GM10248 (cell line): ENCODE measurements around the gene CFAP299.
"Not testable (repeated sequence)": the region's sequence is repeated elsewhere in the genome, so short reads cannot be mapped to it uniquely, and the experiment has no call there.

ENCODE experiments used
- CTCF ChIA-PET: fragments of 300-600 bp; sonication (Branson Sonifier 250); formaldehyde crosslinking; extraction: SDS; loops from one replicate; lab custom pipeline; 2021; ENCODE audit warnings: antibody characterized with exemption; lab: Yijun Ruan, JAX
- POLR2A ChIA-PET: fragments of 350-650 bp; sonication (Branson Sonifier 250); formaldehyde crosslinking; extraction: SDS; loops from one replicate; lab custom pipeline; 2020; ENCODE audit warnings: antibody characterized with exemption; lab: Yijun Ruan, JAX
- DNase-seq: peaks from one replicate; pipeline ENCODE4 v3.0.0; 2012; ENCODE audit errors: extremely low spot score
- CTCF ChIP-seq: IDR thresholded peaks from 2 replicates; pipeline ENCODE4 v1.5.1; 2012; ENCODE audit warnings: mild to moderate bottlenecking, low read depth; ENCODE audit errors: extremely low read depth, missing control alignments, control extremely low read depth

Gene CFAP299

GRCh38 chr4:80335554-80336358 lies at the start of gene CFAP299:
CFAP299 (plus strand) TSS chr4:80335730.
- CTCF ChIA-PET = no interaction called here
- peak; percentile 73 for DNase-seq
- peak; percentile 27 for TF ChIP-seq CTCF
- POLR2A ChIA-PET = no interaction called here

GRCh38 chr4:80286451-80286850 lies 49.1 kb upstream of the CFAP299 start:
- TF ChIP-seq CTCF = no peak
- DNase-seq = no peak
- CTCF ChIA-PET = interaction anchor here (1.6 kb wide), 1 partner anchor 10 kb away, joined by 5 read pairs; no protein-coding TSS in a partner anchor
- POLR2A ChIA-PET = no interaction called here

GRCh38 chr4:80290665-80291064 lies 44.9 kb upstream of the CFAP299 start:
- POLR2A ChIA-PET, CTCF ChIA-PET, DNase-seq: not testable (repeated sequence)

GRCh38 chr4:80294206-80294605 lies 41.3 kb upstream of the CFAP299 start:
- POLR2A ChIA-PET = no interaction called here
- CTCF ChIA-PET = interaction anchor here (1.0 to 1.3 kb wide), 2 partner anchors 10 to 43 kb away, joined by 3 to 5 read pairs; no protein-coding TSS in a partner anchor
- TF ChIP-seq CTCF = no peak
- no peak for DNase-seq

GRCh38 chr4:80295336-80295735 lies 40.2 kb upstream of the CFAP299 start:
- no peak for DNase-seq
- ChIA-PET CTCF (interaction anchor here (1.3 kb wide), 1 partner anchor 42 kb away, joined by 5 read pairs; no protein-coding TSS in a partner anchor), POLR2A (no interaction called here)
- no peak for TF ChIP-seq CTCF

- ChIA-PET POLR2A (no interaction called here), CTCF (no interaction called here)
- DNase-seq = no peak
- TF ChIP-seq CTCF = no peak
These were observed 39.7 kb upstream of the CFAP299 start for GRCh38 chr4:80295826-80296225.

- DNase-seq = no peak
- POLR2A ChIA-PET = no interaction called here
- TF ChIP-seq CTCF = no peak
- CTCF ChIA-PET = interaction anchor here (0.9 to 1.6 kb wide), 3 partner anchors 14 to 100 kb away, joined by 3 to 5 read pairs (median 3); no protein-coding TSS in a partner anchor
These were observed 33.6 kb upstream of the CFAP299 start for GRCh38 chr4:80301884-80302283.
